ENCODE measurements around the gene APBA1.
A peak's percentile ranks its signal among the peaks of the same experiment; 100 is the strongest.

APBA1 gene

DNA sequence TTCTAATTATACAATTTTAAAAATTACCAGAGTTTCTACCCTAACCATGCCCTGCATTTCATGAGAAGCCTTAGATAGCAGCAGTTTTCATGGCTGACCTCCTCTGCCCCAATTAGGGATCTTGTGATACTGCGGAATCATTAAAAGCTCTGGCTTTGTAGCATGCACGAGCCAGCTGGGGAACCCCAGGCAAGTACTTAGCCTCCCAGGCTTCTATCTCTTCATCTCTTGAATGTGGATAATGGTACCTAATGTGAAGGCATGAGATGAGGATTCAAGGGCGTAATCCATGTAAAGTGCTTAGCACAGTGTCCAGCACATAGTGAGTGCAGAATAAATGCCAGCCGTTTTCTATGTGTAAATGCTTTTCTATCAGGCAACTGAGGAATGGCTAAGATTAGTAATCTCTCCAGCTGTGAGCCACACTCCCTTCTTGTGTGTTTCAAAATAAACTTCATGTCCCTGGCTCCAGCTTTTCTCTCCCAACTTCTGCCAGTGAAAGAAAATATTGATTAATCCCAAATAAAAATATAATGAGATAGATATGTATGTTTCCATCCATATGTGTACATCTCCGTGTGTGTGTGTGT lies 88.4 kb downstream of the APBA1 start:
- TF ChIP-seq, protein P1, sequence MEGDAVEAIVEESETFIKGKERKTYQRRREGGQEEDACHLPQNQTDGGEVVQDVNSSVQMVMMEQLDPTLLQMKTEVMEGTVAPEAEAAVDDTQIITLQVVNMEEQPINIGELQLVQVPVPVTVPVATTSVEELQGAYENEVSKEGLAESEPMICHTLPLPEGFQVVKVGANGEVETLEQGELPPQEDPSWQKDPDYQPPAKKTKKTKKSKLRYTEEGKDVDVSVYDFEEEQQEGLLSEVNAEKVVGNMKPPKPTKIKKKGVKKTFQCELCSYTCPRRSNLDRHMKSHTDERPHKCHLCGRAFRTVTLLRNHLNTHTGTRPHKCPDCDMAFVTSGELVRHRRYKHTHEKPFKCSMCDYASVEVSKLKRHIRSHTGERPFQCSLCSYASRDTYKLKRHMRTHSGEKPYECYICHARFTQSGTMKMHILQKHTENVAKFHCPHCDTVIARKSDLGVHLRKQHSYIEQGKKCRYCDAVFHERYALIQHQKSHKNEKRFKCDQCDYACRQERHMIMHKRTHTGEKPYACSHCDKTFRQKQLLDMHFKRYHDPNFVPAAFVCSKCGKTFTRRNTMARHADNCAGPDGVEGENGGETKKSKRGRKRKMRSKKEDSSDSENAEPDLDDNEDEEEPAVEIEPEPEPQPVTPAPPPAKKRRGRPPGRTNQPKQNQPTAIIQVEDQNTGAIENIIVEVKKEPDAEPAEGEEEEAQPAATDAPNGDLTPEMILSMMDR (IDR thresholded peaks at IDR 0.05), result no peak
- intact Hi-C loops (cut with DNase I; ENCODE audit: low total_unique reads), result no loop called here
- Histone ChIP-seq H3K36me3 (no peaks in the 10 kb centered on the region), H3K27me3 (no peaks in the 10 kb centered on the region), H3K4me3 (no peak overlapping the region), H3K27ac (no peak overlapping the region), H3K9me3 (no peaks in the 10 kb centered on the region), H3K4me1 (no peaks in the 10 kb centered on the region)
- no peak for DNase-seq

DNA sequence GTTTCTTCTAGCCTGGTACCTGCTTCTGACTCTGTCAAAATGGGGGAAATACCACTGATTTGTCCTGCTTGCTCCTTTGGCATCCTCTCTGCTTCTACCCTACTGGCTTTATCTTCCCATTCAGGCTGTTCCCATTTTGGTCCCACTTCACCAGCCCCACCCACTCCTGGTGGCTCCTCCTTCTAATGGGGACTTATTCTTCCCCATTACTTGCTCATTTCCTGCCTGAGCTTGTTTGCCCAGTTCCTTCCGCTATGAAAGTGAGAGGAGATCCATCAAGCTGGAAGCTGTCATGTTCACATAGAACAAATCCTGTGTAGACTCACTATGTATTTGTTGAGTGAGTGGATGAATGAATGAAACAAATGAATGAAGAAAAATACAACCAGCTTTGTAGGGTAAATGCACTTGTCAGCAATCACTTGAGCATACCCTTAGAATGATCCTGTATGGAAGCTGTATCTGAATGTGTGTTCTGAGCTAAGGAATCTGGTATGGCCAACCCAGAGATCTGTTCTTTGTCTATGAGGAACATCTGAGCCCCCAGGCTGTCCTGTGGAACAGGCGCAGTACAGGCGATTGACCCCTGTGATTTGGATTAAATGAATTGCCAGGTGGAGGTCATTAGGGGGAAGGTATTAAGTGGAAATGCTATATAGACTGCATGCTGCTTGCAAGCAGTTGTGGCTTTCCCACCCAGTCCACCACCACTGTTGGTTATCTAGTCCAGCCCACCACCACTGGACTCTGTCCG lies 89.5 kb downstream of the APBA1 start:
- TF ChIP-seq, protein P1 (IDR thresholded peaks at IDR 0.05), result no peak
- no peaks in the 10 kb centered on the region for H3K36me3 ChIP-seq
- DNase-seq, result peak in 1 of 2 donors; percentile 41
- H3K27me3 ChIP-seq, result no peaks in the 10 kb centered on the region
- intact Hi-C loops (cut with DNase I; ENCODE audit: low total_unique reads), result no loop called here
- no peak overlapping the region for H3K4me3 ChIP-seq
- H3K9me3 ChIP-seq, result no peaks in the 10 kb centered on the region
- H3K4me1 ChIP-seq, result peaks cover 0 to 7% (median 0%) of the 10 kb centered on the region in 4 donors
- no peak overlapping the region for H3K27ac ChIP-seq

DNA sequence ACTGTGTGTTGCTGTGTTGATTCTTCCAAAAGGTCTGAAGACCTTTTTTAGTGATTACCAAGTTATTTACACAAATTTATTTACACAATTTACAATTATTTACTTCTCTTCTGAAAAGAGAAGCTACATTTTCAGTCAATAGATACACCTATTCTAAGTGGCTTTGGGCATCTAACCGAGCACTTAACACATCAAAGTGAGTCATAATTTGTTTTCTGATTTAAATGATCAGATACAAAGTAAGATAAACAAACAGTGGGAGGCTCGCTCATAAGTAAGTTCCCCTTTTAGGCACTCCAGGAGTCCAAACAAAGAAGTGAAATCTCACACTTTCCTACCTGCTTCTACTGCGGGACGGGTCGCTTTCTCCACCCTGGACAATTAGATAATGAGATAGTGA lies 90.2 kb downstream of the APBA1 start:
- Histone ChIP-seq H3K27ac (no peak overlapping the region), H3K27me3 (no peaks in the 10 kb centered on the region), H3K4me3 (no peak overlapping the region), H3K9me3 (no peaks in the 10 kb centered on the region), H3K36me3 (no peaks in the 10 kb centered on the region), H3K4me1 (peaks cover 0 to 7% (median 0%) of the 10 kb centered on the region in 4 donors)
- TF ChIP-seq, protein P1 (IDR thresholded peaks at IDR 0.05), result no peak
- intact Hi-C loops (cut with DNase I; ENCODE audit: low total_unique reads), result no loop called here
- DNase-seq, result no peak

- TF ChIP-seq, protein P1 (IDR thresholded peaks at IDR 0.05), result no peak
- Histone ChIP-seq H3K27ac (no peak overlapping the region), H3K4me1 (peaks cover 0 to 7% (median 0%) of the 10 kb centered on the region in 4 donors), H3K9me3 (no peaks in the 10 kb centered on the region), H3K36me3 (no peaks in the 10 kb centered on the region), H3K27me3 (no peaks in the 10 kb centered on the region), H3K4me3 (no peak overlapping the region)
- DNase-seq, result no peak
- intact Hi-C loops (cut with DNase I; ENCODE audit: low total_unique reads), result no loop called here
These were observed 91.5 kb downstream of the APBA1 start for GRCh38 chr9:69580582-69581214.

GRCh38 chr9:69579760-69580581 lies 92.2 kb downstream of the APBA1 start:
- peaks cover 0 to 7% (median 0%) of the 10 kb centered on the region in 4 donors for H3K4me1 ChIP-seq

More at GRCh38 chr9:69579760-69580581, 92.2 kb downstream of the APBA1 start:
- Histone ChIP-seq H3K36me3 (no peaks in the 10 kb centered on the region), H3K9me3 (no peaks in the 10 kb centered on the region), H3K27me3 (no peaks in the 10 kb centered on the region), H3K4me3 (no peak overlapping the region), H3K27ac (no peak overlapping the region)
- TF ChIP-seq, protein P1 (IDR thresholded peaks at IDR 0.05), result no peak
- intact Hi-C loops (cut with DNase I; ENCODE audit: low total_unique reads), result no loop called here
- no peak for DNase-seq

Data from tibial artery (tissue), 4 donors.